ENCODE measurements around the gene TLR10.

DNA sequence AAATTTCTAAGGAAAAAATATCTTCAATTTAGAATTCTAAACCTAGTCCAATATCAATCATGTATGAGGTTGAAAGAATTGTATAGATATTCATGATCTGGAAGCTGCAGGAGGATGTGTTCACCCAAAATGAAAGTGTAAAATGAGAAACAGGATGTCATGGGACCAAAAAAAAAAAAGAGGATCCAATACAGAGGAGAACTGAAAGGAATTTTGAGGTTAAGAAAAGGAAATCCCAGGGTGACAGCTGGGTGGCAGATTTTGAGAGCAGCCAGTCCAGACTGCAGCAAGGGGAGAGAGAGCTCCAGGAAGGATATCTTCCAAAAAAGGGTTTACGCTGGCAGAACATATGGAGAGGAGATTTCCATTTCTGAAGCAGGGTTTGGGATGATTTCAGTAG is 38.9 kb downstream of the TLR10 start:
- TF ChIP-seq, protein P1, sequence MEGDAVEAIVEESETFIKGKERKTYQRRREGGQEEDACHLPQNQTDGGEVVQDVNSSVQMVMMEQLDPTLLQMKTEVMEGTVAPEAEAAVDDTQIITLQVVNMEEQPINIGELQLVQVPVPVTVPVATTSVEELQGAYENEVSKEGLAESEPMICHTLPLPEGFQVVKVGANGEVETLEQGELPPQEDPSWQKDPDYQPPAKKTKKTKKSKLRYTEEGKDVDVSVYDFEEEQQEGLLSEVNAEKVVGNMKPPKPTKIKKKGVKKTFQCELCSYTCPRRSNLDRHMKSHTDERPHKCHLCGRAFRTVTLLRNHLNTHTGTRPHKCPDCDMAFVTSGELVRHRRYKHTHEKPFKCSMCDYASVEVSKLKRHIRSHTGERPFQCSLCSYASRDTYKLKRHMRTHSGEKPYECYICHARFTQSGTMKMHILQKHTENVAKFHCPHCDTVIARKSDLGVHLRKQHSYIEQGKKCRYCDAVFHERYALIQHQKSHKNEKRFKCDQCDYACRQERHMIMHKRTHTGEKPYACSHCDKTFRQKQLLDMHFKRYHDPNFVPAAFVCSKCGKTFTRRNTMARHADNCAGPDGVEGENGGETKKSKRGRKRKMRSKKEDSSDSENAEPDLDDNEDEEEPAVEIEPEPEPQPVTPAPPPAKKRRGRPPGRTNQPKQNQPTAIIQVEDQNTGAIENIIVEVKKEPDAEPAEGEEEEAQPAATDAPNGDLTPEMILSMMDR (conservative IDR thresholded peaks at IDR 0.05) = no peak
- no peak for TF ChIP-seq EZH2 (IDR thresholded peaks at IDR 0.05; ENCODE audit: low read depth)
